GM12872 (cell line): ENCODE measurements around the gene MYO1D.

Experiments used
- TF ChIP-seq, protein P1 (sequence below): IDR thresholded peaks from 3 replicates; pipeline ENCODE4 v1.5.1; 2011; ENCODE audit warnings: low read depth, mild to moderate bottlenecking, low read length, moderate library complexity; ENCODE audit not compliant: insufficient read depth

The MYO1D gene

DNA sequence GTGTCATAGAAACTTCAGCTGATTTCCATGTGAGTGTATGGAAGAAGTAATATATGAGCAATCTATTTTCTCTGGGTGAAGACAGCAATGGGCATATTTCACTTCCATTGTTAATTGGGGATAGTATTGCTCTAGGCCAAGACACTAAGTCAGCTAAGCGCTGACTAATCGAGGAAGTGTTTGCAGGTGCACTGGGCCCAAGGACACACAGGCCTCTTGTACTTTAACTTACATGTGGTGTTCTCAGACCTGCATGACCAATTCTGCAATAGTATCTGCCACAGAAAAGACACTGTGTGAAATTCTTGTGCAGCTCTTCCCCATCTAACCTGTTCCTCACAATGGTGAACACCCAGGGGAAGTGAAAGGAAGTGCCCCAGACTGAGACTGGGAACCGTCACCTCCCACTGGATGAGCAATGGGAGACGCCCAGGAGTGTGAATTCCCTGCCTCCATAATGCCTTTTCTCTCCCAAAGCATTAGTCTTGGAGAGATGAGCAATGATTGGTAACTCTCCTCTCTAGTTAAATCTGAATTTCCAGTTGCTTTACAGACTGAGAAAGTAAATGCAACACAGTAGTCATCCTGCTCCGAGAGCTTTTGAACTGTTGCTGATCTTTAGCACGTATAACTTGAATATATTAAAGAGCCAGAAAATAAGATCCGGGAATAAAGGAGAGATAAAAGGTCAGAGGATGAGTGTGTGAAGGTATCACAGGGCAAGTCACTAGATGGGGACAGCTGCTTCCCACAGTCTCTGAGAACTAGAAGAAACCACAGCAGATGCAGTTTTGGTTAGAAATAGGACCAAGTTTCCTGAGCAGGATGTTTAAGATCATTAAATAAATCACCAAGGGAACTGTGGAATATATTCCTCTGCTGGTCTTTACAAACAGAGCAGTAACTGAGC, 307.5 kb downstream of the MYO1D start:
- TF ChIP-seq, protein P1, sequence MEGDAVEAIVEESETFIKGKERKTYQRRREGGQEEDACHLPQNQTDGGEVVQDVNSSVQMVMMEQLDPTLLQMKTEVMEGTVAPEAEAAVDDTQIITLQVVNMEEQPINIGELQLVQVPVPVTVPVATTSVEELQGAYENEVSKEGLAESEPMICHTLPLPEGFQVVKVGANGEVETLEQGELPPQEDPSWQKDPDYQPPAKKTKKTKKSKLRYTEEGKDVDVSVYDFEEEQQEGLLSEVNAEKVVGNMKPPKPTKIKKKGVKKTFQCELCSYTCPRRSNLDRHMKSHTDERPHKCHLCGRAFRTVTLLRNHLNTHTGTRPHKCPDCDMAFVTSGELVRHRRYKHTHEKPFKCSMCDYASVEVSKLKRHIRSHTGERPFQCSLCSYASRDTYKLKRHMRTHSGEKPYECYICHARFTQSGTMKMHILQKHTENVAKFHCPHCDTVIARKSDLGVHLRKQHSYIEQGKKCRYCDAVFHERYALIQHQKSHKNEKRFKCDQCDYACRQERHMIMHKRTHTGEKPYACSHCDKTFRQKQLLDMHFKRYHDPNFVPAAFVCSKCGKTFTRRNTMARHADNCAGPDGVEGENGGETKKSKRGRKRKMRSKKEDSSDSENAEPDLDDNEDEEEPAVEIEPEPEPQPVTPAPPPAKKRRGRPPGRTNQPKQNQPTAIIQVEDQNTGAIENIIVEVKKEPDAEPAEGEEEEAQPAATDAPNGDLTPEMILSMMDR, result no peak

DNA sequence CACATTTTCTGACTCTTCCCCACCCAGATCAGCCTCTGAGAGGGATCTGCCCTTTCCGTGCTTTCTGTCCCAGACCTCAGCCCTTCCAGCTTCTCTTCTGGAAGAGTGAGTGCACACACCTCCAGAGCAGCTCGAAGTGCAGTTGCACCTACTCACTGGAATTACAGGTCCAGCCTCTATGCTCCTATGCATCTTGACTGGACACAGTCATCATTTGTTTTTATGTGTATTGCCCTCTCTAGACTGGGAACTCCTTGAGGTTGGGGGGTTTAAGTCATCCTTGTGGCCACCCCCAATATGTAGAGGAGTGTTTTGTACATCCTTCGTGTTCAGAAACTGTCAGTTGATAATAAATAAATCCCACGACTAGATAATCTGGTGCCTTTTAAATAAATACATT, 308.2 kb downstream of the MYO1D start:
- TF ChIP-seq, protein P1, result no peak

DNA sequence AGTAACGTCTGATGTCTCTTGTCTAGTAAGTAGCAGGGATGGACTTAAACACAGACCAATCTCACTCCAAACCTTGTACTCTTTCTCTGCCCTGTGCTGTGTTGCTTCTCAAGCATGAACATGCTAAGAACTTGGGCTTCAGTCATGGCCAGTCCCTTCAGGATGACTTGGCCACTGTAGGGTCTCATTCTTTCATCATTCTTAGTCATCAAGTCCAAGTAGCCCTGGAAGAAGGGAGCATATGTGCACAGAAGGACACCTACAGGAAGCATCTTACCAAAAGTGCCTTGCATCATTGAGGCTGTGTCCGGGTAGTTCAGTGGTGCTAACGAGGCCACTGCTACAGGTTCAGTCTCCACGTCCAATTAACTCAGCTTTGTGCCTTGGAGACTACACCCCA, 309.4 kb downstream of the MYO1D start:
- TF ChIP-seq, protein P1, result no peak

DNA sequence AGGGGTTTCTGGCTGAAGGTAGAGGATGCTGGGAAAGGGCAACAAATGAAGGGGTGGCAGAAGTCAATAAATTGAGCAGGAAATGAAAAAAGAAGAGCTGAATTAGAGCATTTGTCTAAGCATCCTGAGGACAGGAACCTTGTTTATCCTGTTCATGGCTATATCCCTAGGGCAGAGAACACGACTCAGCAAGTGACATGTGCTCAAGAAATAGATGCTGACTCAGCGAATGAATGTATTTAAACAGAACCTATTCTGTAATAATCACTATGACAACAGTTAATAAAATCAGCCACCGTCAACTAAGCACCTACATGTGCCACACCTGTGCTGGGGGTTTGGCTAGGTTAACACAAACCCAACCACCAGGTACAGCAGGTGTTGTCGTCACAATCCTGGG, 309.8 kb downstream of the MYO1D start:
- TF ChIP-seq, protein P1, result no peak

DNA sequence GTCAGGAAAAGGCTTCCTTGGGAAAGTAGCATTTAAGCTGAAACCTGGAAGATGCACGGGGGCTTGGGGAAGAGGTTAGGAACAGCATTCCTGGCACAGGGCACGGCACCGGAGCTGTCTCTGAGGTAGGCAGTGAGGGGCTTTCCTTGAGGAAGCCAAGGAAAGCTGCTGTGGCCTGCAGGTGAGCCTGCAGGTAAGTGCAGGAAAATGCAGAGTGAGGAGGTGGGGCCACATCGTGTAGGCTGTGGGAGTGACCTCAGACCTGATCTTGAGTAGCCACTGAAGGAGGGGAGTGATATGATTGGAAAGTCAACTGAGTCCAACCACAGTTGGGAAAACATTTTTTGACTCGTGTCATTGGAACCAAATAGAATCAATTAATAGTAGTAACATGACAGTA, 310.6 kb downstream of the MYO1D start:
- TF ChIP-seq, protein P1, result no peak

DNA sequence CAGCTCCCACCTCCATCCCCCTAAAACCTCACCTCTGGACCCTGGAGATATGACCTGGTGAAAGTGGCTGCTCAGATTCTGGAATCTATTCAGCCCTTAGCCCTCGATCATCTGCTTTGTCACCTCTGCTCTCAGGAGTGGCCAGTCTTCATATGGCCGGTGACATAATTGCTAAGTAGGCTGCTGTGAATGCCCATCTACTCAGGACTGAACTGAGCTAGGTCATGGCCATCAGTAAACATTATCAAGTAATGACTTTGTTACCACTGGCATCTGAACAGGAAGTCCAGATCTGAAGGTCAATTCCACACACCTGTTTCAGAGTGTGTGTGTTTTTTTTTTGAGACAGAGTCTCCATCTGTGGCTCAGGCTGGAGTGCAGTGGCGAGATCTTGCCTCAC, 311.5 kb downstream of the MYO1D start:
- TF ChIP-seq, protein P1, result no peak

DNA sequence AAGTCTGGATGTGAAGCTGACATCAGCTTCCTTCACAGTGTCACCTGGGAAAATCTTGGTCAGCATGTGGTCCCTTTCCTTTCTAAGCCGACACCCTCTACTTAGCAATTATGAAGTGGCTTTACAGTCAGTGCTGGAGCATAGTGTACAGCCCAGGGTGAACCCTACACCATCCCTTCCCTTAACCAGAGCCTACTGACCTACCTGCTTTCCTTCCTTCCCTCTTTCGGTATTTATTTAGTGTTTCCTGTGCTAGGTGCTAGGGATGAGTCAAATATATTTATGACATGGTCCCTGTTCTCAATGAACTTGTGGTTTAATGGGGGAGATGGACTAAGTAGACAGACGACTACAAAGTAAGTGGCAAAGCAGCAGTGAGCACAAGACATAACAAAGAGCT, 312.6 kb downstream of the MYO1D start:
- TF ChIP-seq, protein P1, result no peak
